Measurements from ENCODE around the gene KLRB1.

The KLRB1 gene
- long read RNA-seq = 0 reads

DNA sequence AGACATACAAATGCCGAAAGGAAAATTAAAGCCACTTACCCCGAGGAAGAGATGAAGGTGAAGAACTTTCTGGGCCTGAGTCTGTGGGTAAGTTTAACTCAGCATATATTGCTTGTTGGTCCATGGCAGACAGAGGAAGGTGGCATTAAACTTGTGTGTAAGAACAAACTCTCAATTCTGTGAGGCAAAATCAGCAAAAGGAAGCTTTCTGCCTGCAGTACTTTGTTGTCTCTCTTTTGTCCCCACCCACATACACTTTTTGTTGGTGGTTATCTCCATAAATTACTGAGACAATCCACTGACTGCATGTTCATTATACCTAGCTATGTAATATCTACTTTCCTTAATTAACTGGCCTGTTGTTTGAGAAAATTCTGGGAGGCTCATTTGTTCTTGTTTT, at the start of gene KLRB1:
Gene KLRB1 (minus strand): TSS at position 201 of the 400 bp plus-strand sequence. CDS start 77 bp downstream, at position 124.
- no peak for DNase-seq (ENCODE audit: low read depth in 1 of 2, low spot score in 1 of 2)
- H3K27ac ChIP-seq (replicated peaks) = no peak within 1 kb of the TSS
- H3K4me3 ChIP-seq (replicated peaks; ENCODE audit: insufficient read depth, low read length) = no peak within 1 kb of the TSS
- TF ChIP-seq REST (IDR thresholded peaks at IDR 0.05; ENCODE audit: insufficient replicate concordance, low read depth) = no peak
- TF ChIP-seq SPI1 (IDR thresholded peaks at IDR 0.05; ENCODE audit: borderline replicate concordance, low read depth) = no peak
- TF ChIP-seq, protein P1, sequence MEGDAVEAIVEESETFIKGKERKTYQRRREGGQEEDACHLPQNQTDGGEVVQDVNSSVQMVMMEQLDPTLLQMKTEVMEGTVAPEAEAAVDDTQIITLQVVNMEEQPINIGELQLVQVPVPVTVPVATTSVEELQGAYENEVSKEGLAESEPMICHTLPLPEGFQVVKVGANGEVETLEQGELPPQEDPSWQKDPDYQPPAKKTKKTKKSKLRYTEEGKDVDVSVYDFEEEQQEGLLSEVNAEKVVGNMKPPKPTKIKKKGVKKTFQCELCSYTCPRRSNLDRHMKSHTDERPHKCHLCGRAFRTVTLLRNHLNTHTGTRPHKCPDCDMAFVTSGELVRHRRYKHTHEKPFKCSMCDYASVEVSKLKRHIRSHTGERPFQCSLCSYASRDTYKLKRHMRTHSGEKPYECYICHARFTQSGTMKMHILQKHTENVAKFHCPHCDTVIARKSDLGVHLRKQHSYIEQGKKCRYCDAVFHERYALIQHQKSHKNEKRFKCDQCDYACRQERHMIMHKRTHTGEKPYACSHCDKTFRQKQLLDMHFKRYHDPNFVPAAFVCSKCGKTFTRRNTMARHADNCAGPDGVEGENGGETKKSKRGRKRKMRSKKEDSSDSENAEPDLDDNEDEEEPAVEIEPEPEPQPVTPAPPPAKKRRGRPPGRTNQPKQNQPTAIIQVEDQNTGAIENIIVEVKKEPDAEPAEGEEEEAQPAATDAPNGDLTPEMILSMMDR (IDR thresholded peaks at IDR 0.05; ENCODE audit: insufficient read depth, low read length) = no peak
- TF ChIP-seq GABPA (IDR thresholded peaks at IDR 0.05; ENCODE audit: low read depth) = no peak
- no peak for TF ChIP-seq POLR2AphosphoS5 (IDR thresholded peaks at IDR 0.05; ENCODE audit: low read depth)
- H3K27me3 ChIP-seq (ENCODE audit: insufficient read depth, poor library complexity, severe bottlenecking) = no peaks in the 10 kb centered on the region

DNA sequence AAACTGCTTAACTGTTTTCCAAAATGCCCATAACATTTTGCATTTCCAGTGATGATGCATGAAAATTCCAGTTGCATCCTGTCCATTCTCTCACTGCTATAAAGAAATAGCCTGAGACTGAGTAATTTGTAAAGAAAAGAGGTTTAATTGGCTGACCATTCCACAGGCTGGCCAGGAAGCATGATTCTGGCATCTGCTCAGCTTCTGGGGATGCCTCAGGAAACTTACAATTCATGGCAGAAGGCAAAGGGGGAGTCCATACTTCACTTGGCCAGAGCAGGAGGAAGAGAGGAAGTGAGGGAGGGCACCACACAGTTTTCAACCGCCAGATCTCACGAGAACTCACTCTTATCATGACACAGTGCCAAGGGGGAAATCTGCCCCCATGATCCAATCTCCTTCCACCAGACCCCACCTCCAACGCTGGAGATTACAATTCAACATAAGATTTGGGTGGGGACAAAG, 43.6 kb upstream of the KLRB1 start:
- H3K4me3 ChIP-seq (replicated peaks; ENCODE audit: insufficient read depth, low read length) = no peak overlapping the region
- TF ChIP-seq POLR2AphosphoS5 (IDR thresholded peaks at IDR 0.05; ENCODE audit: low read depth) (peak; percentile 81; the same call in 1 of the 2 replicates), GABPA (IDR thresholded peaks at IDR 0.05; ENCODE audit: low read depth) (no peak), SPI1 (IDR thresholded peaks at IDR 0.05; ENCODE audit: borderline replicate concordance, low read depth) (peak; percentile 93), REST (IDR thresholded peaks at IDR 0.05; ENCODE audit: insufficient replicate concordance, low read depth) (no peak)
- TF ChIP-seq, protein P1 (IDR thresholded peaks at IDR 0.05; ENCODE audit: insufficient read depth, low read length) = no peak
- no peaks in the 10 kb centered on the region for H3K27me3 ChIP-seq (ENCODE audit: insufficient read depth, poor library complexity, severe bottlenecking)
- DNase-seq (ENCODE audit: low read depth in 1 of 2, low spot score in 1 of 2) = peak; percentile 48 to 80
- peak overlapping the region; percentile 97 for H3K27ac ChIP-seq (replicated peaks)

- Histone ChIP-seq H3K27ac (replicated peaks) (peak overlapping the region; percentile 97), H3K4me3 (replicated peaks; ENCODE audit: insufficient read depth, low read length) (peak overlapping the region; percentile 68), H3K27me3 (ENCODE audit: insufficient read depth, poor library complexity, severe bottlenecking) (no peaks in the 10 kb centered on the region)
- DNase-seq (ENCODE audit: low read depth in 1 of 2, low spot score in 1 of 2) = peak in 1 of 2 experiments; percentile 23
- TF ChIP-seq, protein P1 (IDR thresholded peaks at IDR 0.05; ENCODE audit: insufficient read depth, low read length) = no peak
- no peak for TF ChIP-seq GABPA (IDR thresholded peaks at IDR 0.05; ENCODE audit: low read depth)
- TF ChIP-seq SPI1 (IDR thresholded peaks at IDR 0.05; ENCODE audit: borderline replicate concordance, low read depth) = no peak
- TF ChIP-seq REST (IDR thresholded peaks at IDR 0.05; ENCODE audit: insufficient replicate concordance, low read depth) = no peak
- no peak for TF ChIP-seq POLR2AphosphoS5 (IDR thresholded peaks at IDR 0.05; ENCODE audit: low read depth)
Observed at GRCh38 chr12:9650151-9650576, 42.4 kb upstream of the KLRB1 start.

Measured in HL-60 (cell line).